GM10266 (cell line): ENCODE data around the gene TBC1D30.

Experiments used
- DNase-seq: peaks from one replicate; pipeline ENCODE4 v3.0.0; 2012; ENCODE audit errors: extremely low spot score
- TF ChIP-seq, protein P1 (sequence below): IDR thresholded peaks from 2 replicates; pipeline ENCODE4 v1.5.1; 2012; ENCODE audit warnings: mild to moderate bottlenecking, low read depth; ENCODE audit not compliant: control insufficient read depth, insufficient read depth; ENCODE audit errors: missing control alignments

TBC1D30 gene

DNA sequence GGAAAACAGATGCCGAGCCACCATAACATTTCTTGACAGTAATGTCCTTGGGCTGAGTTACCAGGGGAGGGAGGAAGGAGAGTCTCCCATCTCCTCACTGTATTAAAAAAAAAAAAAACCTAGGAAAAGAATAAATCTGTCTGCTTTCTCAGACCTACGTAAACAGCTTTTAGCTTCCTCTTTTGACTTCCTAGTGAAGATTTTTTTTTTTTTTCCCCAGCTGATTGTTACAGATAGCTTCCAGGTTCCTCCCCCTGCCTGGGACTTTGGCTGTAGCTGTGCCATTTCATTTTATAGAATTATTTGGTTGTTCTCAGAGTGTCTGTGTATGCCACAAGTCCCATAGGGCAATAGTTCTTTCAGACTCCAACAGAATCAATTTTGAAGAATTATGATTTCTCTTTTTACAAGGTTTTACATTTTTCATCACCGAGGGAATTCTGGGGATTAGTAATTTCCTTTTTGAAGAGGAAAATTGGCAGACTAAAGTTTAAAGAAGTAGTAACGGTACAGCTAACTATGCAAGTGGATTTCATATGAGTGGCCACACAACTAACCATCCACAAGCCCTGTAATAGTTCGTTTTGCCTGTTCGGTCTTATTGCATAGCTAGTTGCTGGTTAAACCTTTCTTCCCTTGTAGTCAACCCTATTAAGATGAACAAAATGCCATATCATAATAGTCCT, 42.1 kb upstream of the TBC1D30 start:
- TF ChIP-seq, protein P1, sequence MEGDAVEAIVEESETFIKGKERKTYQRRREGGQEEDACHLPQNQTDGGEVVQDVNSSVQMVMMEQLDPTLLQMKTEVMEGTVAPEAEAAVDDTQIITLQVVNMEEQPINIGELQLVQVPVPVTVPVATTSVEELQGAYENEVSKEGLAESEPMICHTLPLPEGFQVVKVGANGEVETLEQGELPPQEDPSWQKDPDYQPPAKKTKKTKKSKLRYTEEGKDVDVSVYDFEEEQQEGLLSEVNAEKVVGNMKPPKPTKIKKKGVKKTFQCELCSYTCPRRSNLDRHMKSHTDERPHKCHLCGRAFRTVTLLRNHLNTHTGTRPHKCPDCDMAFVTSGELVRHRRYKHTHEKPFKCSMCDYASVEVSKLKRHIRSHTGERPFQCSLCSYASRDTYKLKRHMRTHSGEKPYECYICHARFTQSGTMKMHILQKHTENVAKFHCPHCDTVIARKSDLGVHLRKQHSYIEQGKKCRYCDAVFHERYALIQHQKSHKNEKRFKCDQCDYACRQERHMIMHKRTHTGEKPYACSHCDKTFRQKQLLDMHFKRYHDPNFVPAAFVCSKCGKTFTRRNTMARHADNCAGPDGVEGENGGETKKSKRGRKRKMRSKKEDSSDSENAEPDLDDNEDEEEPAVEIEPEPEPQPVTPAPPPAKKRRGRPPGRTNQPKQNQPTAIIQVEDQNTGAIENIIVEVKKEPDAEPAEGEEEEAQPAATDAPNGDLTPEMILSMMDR = no peak
- DNase-seq = no peak

DNA sequence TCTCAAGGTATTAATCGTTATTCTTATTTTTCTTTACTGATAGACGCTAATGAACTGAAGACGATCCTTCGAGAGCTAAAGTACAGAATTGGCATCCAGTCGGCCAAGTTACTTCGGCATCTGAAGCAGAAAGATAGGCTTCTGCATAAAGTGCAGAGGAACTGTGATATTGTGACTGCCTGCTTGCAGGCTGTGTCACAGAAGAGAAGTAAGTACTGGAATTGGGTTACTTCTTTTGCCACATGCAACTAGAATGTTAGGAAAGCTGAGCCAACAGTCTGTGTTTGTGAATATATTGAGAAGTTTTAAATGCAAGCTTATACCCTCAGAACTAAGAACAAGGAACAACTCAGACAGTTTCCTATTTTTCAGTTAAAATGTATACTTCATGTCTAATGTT, 38.6 kb upstream of the TBC1D30 start:
- TF ChIP-seq, protein P1 = no peak
- DNase-seq = no peak

DNA sequence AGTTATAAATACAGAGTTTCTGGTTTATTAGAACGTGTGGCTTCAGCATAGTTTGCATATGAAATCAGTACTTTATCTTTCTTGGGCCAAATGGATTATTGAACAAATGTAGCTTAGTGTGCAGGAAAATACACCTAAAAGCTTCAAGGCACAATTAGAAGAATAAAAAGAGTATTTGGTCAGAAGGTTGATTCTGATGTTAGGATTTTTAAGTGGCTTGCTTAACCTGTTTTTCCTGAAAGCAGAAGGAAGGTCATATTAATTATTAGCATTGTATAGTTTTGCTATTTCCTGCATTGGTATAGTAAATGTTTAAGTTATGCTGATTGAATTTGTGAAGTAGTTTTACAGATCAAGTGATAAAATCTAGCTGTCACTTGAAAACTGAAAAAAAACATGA, 34.3 kb upstream of the TBC1D30 start:
- TF ChIP-seq, protein P1 = no peak
- DNase-seq = no peak

DNA sequence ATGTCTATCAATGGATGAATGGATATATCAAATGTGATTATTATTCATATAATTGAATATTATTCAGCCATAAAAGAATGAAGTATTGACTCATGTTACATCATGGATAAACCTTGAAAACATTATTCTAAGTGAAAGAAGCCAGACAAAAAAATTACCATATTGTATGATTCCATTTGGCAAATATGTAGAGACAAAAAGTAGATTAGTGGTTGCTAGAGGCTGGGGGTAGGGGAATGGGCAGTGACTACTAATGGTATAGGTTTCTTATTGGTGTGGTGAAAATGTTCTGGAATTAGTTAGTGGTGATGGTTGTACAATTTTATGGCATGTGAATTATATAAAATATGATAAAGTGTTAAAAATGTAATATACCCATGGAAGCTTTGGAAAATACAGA, 33.4 kb upstream of the TBC1D30 start:
- DNase-seq = no peak
- TF ChIP-seq, protein P1 = no peak

DNA sequence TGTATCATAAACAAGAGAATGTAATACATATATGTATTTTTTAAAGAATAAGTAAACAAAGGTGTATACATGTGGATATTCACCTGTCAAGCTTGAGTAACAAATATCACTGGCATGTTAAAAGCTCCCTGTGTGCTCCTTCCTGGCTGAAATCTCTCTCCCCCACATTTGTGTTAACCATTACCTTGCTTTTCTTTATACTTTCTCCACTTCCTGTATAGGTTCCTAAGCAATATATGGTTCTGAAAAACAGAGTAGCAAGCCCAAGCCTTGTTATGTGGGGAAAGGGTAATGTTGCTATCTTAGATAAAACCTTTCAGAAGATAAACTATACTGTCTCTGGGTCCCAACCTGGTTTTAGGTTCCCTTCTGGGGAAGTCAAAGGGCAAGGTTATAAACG, 32.3 kb upstream of the TBC1D30 start:
- TF ChIP-seq, protein P1 = no peak
- no peak for DNase-seq

DNA sequence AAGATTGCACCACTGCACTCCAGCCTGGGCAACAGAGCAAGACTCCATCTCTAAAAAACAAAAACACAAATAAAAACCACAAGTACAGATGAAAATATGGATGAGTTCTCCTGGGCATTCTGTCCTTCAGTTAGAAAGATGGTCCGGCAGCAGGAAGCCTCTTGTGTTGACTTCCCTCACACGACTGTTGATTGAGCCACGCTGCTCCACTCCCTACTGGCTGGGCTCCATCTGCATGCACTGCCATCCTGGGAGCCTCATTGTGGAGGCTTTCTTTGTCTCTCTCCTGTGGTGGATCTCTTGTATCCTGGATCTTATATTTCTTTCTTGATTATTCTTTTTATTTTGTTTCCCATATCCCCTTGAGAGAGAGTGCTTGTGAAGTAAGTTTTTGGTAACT, 30.8 kb upstream of the TBC1D30 start:
- TF ChIP-seq, protein P1 = no peak
- DNase-seq = no peak

DNA sequence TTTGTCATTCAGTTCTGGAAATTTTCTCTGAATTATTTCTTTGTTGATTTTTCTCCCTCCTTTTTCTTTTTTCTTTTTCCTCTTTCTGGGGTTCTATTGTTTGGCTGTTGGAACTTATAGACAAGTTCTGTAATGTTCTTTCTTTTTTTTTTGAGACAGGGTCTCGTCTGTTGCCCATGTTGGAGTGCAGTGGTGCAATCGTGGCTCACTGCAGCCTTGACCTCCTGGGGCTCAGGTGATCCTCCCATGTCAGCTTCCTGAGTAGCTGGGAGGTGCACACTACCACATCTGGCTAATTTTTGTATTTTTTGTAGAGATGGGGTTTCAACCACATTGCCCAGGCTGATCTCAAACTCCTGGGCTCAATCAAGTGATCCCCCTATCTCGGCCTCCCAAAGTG, 30.1 kb upstream of the TBC1D30 start:
- TF ChIP-seq, protein P1 = no peak
- no peak for DNase-seq
